K562 (cell line): ENCODE data around the gene TBX1. TPM values are rescaled to one million over a fixed set of nuclear protein-coding genes. Genes with fewer than 3 reads are reported as not detected.
A peak's percentile ranks its signal among the peaks of the same experiment; 100 is the strongest.

Source experiments
- ATAC-seq: fragments of 200-7000 bp; cut with Tn5 transposase; 3 replicates; pipeline ENCODE4 v1.9.1; 2020; ENCODE audit warnings: moderate library complexity
- BruUV-seq: library from RNA; stranded (reverse); fragments of 400-500 nt; replicated peaks from 2 replicates; lab custom pipeline; 2021; lab: Mats Ljungman, UMichigan
- CTCF ChIA-PET: fragments of 300-600 bp; formaldehyde crosslinking; extraction: SDS; loops from one replicate; lab custom pipeline; 2021; ENCODE audit warnings: low intra/inter-chr PET ratio; lab: Yijun Ruan, JAX
- POLR2A ChIA-PET: fragments of 300-600, 350-650 bp; sonication (Branson Sonifier 250); formaldehyde crosslinking; extraction: SDS; loops from one replicate; lab custom pipeline; 2021; ENCODE audit warnings: antibody characterized with exemption, inconsistent platforms; lab: Yijun Ruan, JAX
- DNase-seq, 4 experiments: peaks; one replicate each; pipeline versions ENCODE4 v3.0.0 to v3.0.0-alpha.2; 2011 to 2018; ENCODE audit warnings: low spot score in 3 of 4, mixed read lengths in 3 of 4; ENCODE audit errors: extremely low read depth in 1 of 4
- FAIRE-seq: peaks from 2 replicates; lab custom pipeline; 2011; peaks lifted over from hg19 to GRCh38; lab: Jason Lieb, UNC
- H2AFZ ChIP-seq: 2 replicates; pipeline ENCODE4 v1.6.0; 2011; ENCODE audit warnings: low read depth, low read length, control low read depth, inconsistent platforms
- H3K27ac ChIP-seq: fragments of 200-600 bp; 3 replicates; pipeline ENCODE4 v1.8.0; 2011; ENCODE audit warnings: low read depth, mild to moderate bottlenecking, control low read depth, inconsistent platforms, low read length, moderate library complexity, mixed read lengths; ENCODE audit errors: extremely low read depth
- H3K27me3 ChIP-seq, 2 experiments: fragments of 300-600 bp in 1 of 2; 2 replicates in 1 of 2; 3 replicates in 1 of 2; pipeline versions ENCODE4 v1.6.0 to v1.8.0; 2011; ENCODE audit warnings: inconsistent platforms in 2 of 2, low read length in 2 of 2, mild to moderate bottlenecking in 1 of 2, mixed read lengths in 1 of 2, moderate library complexity in 1 of 2; ENCODE audit not compliant: control insufficient read depth in 2 of 2, insufficient read depth in 2 of 2
- H3K36me3 ChIP-seq: fragments of 300-600 bp; 3 replicates; pipeline ENCODE4 v1.8.0; 2011; ENCODE audit warnings: mild to moderate bottlenecking, low read length, inconsistent platforms; ENCODE audit not compliant: control insufficient read depth, insufficient read depth
- H3K4me1 ChIP-seq, 2 experiments: fragments of 200-600 bp in 1 of 2; replicated peaks in 1 of 2; 2 replicates in 1 of 2; 3 replicates in 1 of 2; pipeline versions ENCODE4 v1.5.1 to v1.8.0; 2011; ENCODE audit warnings: inconsistent platforms in 2 of 2, low read length in 2 of 2, mild to moderate bottlenecking in 1 of 2, mixed read lengths in 1 of 2, moderate library complexity in 1 of 2; ENCODE audit not compliant: control insufficient read depth in 2 of 2, insufficient read depth in 2 of 2
- H3K4me2 ChIP-seq: 2 replicates; pipeline ENCODE4 v1.6.1; 2011; ENCODE audit warnings: low read length, control low read depth, inconsistent platforms, mixed read lengths; ENCODE audit not compliant: insufficient read depth
- H3K4me3 ChIP-seq: fragments of 200-600 bp; sonication (generic), shearing (Covaris generic); 2 replicates; pipeline ENCODE4 v1.5.1; 2016; ENCODE audit warnings: control low read depth, inconsistent platforms
- H3K79me2 ChIP-seq: fragments of 200-600 bp; 3 replicates; pipeline ENCODE4 v1.8.0; 2011; ENCODE audit warnings: low read length, inconsistent platforms; ENCODE audit not compliant: control insufficient read depth, insufficient read depth
- H3K9ac ChIP-seq, 2 experiments: 2 replicates each; pipeline versions ENCODE4 v1.6.0 to v1.6.1; 2011; ENCODE audit warnings: low read depth in 2 of 2, low read length in 2 of 2, control low read depth in 1 of 2, inconsistent platforms in 1 of 2, mild to moderate bottlenecking in 1 of 2, mixed read lengths in 1 of 2; ENCODE audit not compliant: insufficient read depth in 1 of 2
- H3K9me1 ChIP-seq: one replicate; pipeline ENCODE4 v1.6.0; 2011; ENCODE audit warnings: inconsistent platforms, mild to moderate bottlenecking, low read length, moderate library complexity; ENCODE audit not compliant: control insufficient read depth, insufficient read depth
- H3K9me3 ChIP-seq: replicated peaks from 2 replicates; pipeline ENCODE4 v1.5.1; 2011; ENCODE audit warnings: low read depth, low read length, inconsistent platforms; ENCODE audit not compliant: control insufficient read depth, insufficient read depth
- H4K20me1 ChIP-seq: replicated peaks from 2 replicates; pipeline ENCODE4 v1.6.1; 2011; ENCODE audit warnings: low read length, inconsistent platforms, mixed read lengths; ENCODE audit not compliant: control insufficient read depth, insufficient read depth
- CCNT2 ChIP-seq: IDR thresholded peaks from 2 replicates; pipeline ENCODE4 v1.6.1; 2011; ENCODE audit warnings: borderline replicate concordance, low read depth, mild to moderate bottlenecking, moderate library complexity, mixed read lengths, low read length; ENCODE audit not compliant: insufficient read length; ENCODE audit errors: extremely low read depth
- EGR1 ChIP-seq: fragments of 450-650 bp; conservative IDR thresholded peaks from 2 replicates; pipeline ENCODE4 v1.6.1; 2017; ENCODE audit warnings: mild to moderate bottlenecking
- ETV5 ChIP-seq: sonication (generic); formaldehyde crosslinking; IDR thresholded peaks from 2 replicates; pipeline ENCODE4 v1.4.0; 2020; ENCODE audit warnings: low read depth, mild to moderate bottlenecking, missing genetic modification reagents
- NEUROD1 ChIP-seq: fragments of 150-350 bp; IDR thresholded peaks from 2 replicates; pipeline ENCODE4 v1.6.1; 2014; ENCODE audit warnings: borderline replicate concordance, low read length, low read depth; ENCODE audit not compliant: partially characterized antibody
- XRCC4 ChIP-seq: IDR thresholded peaks from one replicate; pipeline ENCODE4 v1.6.1; 2011; ENCODE audit not compliant: insufficient read depth, insufficient read length; ENCODE audit errors: extremely low read depth
- ZNF57 ChIP-seq: fragments of 450-650 bp; formaldehyde crosslinking; IDR thresholded peaks from 2 replicates; pipeline ENCODE4 v1.4.0; 2020; ENCODE audit warnings: mild to moderate bottlenecking, moderate library complexity
- WGBS: fragments of 100-300 bp; shearing (Covaris generic); methylation state at CpG from one replicate; pipeline ENCODE4 v1.1.6; 2016; ENCODE audit warnings: low coverage, mixed read lengths; ENCODE audit not compliant: insufficient coverage; ENCODE audit errors: missing lambda C conversion rate; 5-methylcytosine and 5-hydroxymethylcytosine counted together
- in situ Hi-C: fragments of 300-500 bp; cut with MboI; formaldehyde crosslinking; loops from 4 replicates; pipeline ENCODE4 v1.15.0; 2018; ENCODE audit warnings: inconsistent platforms, mixed read lengths
- intact Hi-C: fragments of 100-400 bp; cut with micrococcal nuclease; formaldehyde crosslinking; loops from 2 replicates; pipeline ENCODE4 v1.14.2; 2022
- polyA plus RNA-seq, 8 experiments: library from polyadenylated mRNA; depleted of rRNA in 4 of 8; stranded (reverse) in 5 of 8; unstranded in 3 of 8; fragments of >200 nt; fragmentation: Nextera tagmentation in 2 of 8; fragmentation: Illumina TruSeq in 1 of 8; extraction: Ambion mirVana in 2 of 8; extraction: Trizol in 1 of 8; gene quantifications; 2 replicates each; pipeline versions ENCODE4 v1.2.1 to v1.2.3, GENCODE V29; 2011 to 2014; ENCODE audit warnings: inconsistent platforms in 1 of 8, missing spikeins in 1 of 8
- total RNA-seq, 7 experiments: library from RNA; depleted of rRNA in 6 of 7; stranded (reverse); fragments of >200 nt in 6 of 7; fragmentation: Illumina TruSeq in 2 of 7; extraction: Trizol in 2 of 7; gene quantifications; 2 replicates each; pipeline versions ENCODE4 v1.2.1 to v1.2.3, GENCODE V29; 2011 to 2021; ENCODE audit warnings: low replicate concordance in 1 of 7

The TBX1 gene
- total and polyA plus RNA-seq, 9 of the 15 experiments (the other 6 are each of a cell fraction or from before 2014, with no cell fraction given) = 0.07 to 35.0 (median 3.9) TPM

DNA sequence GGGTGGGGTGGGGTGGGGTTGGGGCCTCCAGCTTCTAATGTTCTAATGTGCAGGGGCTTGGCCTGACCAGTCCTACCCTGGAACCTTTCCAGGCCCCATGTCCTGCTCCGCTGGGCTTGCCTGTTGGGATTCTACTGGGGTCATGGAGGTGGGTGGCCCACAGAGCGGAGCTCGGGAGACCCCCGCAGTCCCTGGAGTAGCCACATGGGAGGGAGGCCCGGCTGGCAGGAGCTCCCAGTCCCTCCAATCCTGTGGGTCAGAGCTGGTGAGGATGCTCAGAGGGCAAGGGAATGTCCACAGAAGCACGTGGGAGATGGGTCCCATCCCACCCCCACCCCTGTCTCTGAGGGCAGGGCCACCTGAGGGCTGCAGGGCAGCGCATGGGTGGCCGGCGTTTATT lies 43.4 kb upstream of the TBX1 start:
- Histone ChIP-seq H4K20me1 (peaks cover 25% of the 10 kb centered on the region), H3K27ac (no peak overlapping the region), H3K4me3 (no peak overlapping the region), H3K4me1 (peaks cover 55 to 93% of the 10 kb centered on the region in 2 experiments), H3K4me2 (peak overlapping the region; percentile 92; the same call in 1 of the 2 replicates), H3K9me3 (no peaks in the 10 kb centered on the region), H3K79me2 (peaks cover 36% of the 10 kb centered on the region), H3K9ac (peak overlapping the region in 1 of 2 experiments; percentile 98; a peak in 2 of 4 replicates), H3K36me3 (peaks cover 27% of the 10 kb centered on the region), H2AFZ (peak overlapping the region; percentile 94), H3K27me3 (peaks cover 0 to 10% of the 10 kb centered on the region in 2 experiments; a peak in 2 of 5 replicates), H3K9me1 (peaks cover 24% of the 10 kb centered on the region)
- TF ChIP-seq NEUROD1 = no peak
- 0 out of 2 replicates have a peak, but pooled peaks have one; percentile 4 for TF ChIP-seq EGR1
- TF ChIP-seq ETV5 (CRISPR knock-in tag) = no peak
- no peak for TF ChIP-seq ZNF57 (CRISPR knock-in tag)
- no peak for TF ChIP-seq XRCC4
- no peak for TF ChIP-seq CCNT2
- ChIA-PET CTCF (interaction anchor here (0.7 to 4.5 kb wide), 11 partner anchors 14 to 417 kb away, joined by 3 to 113 read pairs (median 6); no protein-coding TSS in a partner anchor), POLR2A (interaction anchor here (0.6 to 1.8 kb wide), 5 partner anchors 13 to 30 kb away, joined by 3 to 8 read pairs (median 3); no protein-coding TSS in a partner anchor)
- 82% methylated on average over 9 of the region's 9 CpGs for whole genome bisulfite sequencing
- FAIRE-seq (no peak), ATAC-seq (no peak), DNase-seq (no peak)
- intact Hi-C loops = loop anchor here (5.0 to 10.0 kb wide), 2 partner anchors 52 to 240 kb away; partner anchors contain the start of genes CDC45 and UFD1
- BruUV-seq = no TSS peak
- in situ Hi-C loops = no loop called here
